Esophagus muscularis mucosa (tissue), 4 donors: Measurements from ENCODE around the gene ZNF568.

ENCODE experiments used
- EP300 ChIP-seq: sonication (generic); formaldehyde crosslinking; IDR thresholded peaks from one replicate; pipeline ENCODE4 v1.6.1; 2017; ENCODE audit warnings: antibody characterized with exemption
- POLR2A ChIP-seq: fragments of 450-650 bp; IDR thresholded peaks from one replicate; pipeline ENCODE4 v1.6.1; 2017; ENCODE audit warnings: antibody characterized with exemption, moderate library complexity, mild to moderate bottlenecking, low read depth
- TF ChIP-seq, protein P1 (sequence below), 3 experiments: fragments of 200-600 bp in 2 of 3; fragments of 450-650 bp in 1 of 3; sonication (generic) in 2 of 3; IDR thresholded peaks; one replicate each; pipeline ENCODE4 v1.5.1; 2017 to 2019; ENCODE audit warnings: antibody characterized with exemption in 3 of 3, mild to moderate bottlenecking in 2 of 3, moderate library complexity in 1 of 3

- TF ChIP-seq, protein P1, sequence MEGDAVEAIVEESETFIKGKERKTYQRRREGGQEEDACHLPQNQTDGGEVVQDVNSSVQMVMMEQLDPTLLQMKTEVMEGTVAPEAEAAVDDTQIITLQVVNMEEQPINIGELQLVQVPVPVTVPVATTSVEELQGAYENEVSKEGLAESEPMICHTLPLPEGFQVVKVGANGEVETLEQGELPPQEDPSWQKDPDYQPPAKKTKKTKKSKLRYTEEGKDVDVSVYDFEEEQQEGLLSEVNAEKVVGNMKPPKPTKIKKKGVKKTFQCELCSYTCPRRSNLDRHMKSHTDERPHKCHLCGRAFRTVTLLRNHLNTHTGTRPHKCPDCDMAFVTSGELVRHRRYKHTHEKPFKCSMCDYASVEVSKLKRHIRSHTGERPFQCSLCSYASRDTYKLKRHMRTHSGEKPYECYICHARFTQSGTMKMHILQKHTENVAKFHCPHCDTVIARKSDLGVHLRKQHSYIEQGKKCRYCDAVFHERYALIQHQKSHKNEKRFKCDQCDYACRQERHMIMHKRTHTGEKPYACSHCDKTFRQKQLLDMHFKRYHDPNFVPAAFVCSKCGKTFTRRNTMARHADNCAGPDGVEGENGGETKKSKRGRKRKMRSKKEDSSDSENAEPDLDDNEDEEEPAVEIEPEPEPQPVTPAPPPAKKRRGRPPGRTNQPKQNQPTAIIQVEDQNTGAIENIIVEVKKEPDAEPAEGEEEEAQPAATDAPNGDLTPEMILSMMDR (IDR thresholded peaks at IDR 0.05): no peak
- TF ChIP-seq POLR2A (no peak), EP300 (no peak)
Measured at GRCh38 chr19:36963280-36963679, 47.1 kb downstream of the ZNF568 start.
